K562 (cell line): Measurements from ENCODE around the gene NCKIPSD. TPM values are rescaled to one million over a fixed set of nuclear protein-coding genes. Genes with fewer than 3 reads are reported as not detected.
A peak's percentile ranks its signal among the peaks of the same experiment; 100 is the strongest.

Experiments used
- CBX1 ChIP-seq: sonication (generic); IDR thresholded peaks from 2 replicates; pipeline ENCODE4 v1.6.1; 2016; ENCODE audit warnings: antibody characterized with exemption, low read depth, mild to moderate bottlenecking
- COPS2 ChIP-seq: fragments of 450-650 bp; conservative IDR thresholded peaks from 2 replicates; pipeline ENCODE4 v1.6.1; 2016; ENCODE audit warnings: mild to moderate bottlenecking, moderate library complexity
- KDM1A ChIP-seq, 2 experiments: fragments of 450-650 bp; IDR thresholded peaks; 2 replicates each; pipeline ENCODE4 v1.6.1; 2016; ENCODE audit warnings: mild to moderate bottlenecking in 2 of 2
- NCOA6 ChIP-seq: fragments of 450-650 bp; IDR thresholded peaks from 2 replicates; pipeline ENCODE4 v1.6.1; 2017; ENCODE audit warnings: mild to moderate bottlenecking
- NFIC ChIP-seq: fragments of 450-650 bp; IDR thresholded peaks from 2 replicates; pipeline ENCODE4 v1.6.1; 2017; ENCODE audit warnings: mild to moderate bottlenecking, inconsistent platforms
- RBM25 ChIP-seq: fragments of 200-400 bp; formaldehyde crosslinking; IDR thresholded peaks from 2 replicates; pipeline ENCODE4 v1.6.1; 2018; ENCODE audit warnings: low read length, low read depth, moderate library complexity; ENCODE audit not compliant: severe bottlenecking
- RBM39 ChIP-seq: fragments of 200-400 bp; formaldehyde crosslinking; optimal IDR thresholded peaks from 2 replicates; pipeline ENCODE3; 2018; ENCODE audit warnings: low read depth, low read length
- UBTF ChIP-seq, 2 experiments: IDR thresholded peaks; 2 replicates each; pipeline ENCODE4 v1.6.1; 2012; ENCODE audit warnings: improper control_type of control experiment in 2 of 2, low read depth in 2 of 2, low read length in 2 of 2, borderline replicate concordance in 1 of 2
- ZBTB26 ChIP-seq: fragments of 450-650 bp; formaldehyde crosslinking; IDR thresholded peaks from 2 replicates; pipeline ENCODE4 v1.4.0; 2022; ENCODE audit warnings: missing genetic modification characterization
- ZBTB40 ChIP-seq, 2 experiments: fragments of 450-650 bp in 1 of 2; sonication (generic) in 1 of 2; formaldehyde crosslinking in 1 of 2; IDR thresholded peaks; 2 replicates each; pipeline versions ENCODE4 v1.7.1 to v1.9.0; 2016 to 2022; ENCODE audit warnings: inconsistent platforms in 1 of 2, mild to moderate bottlenecking in 1 of 2, missing genetic modification reagents in 1 of 2
- ZFX ChIP-seq: sonication (generic); formaldehyde crosslinking; IDR thresholded peaks from 2 replicates; pipeline ENCODE4 v1.8.0; 2022; ENCODE audit warnings: mild to moderate bottlenecking, missing genetic modification reagents, moderate library complexity
- ZNF212 ChIP-seq: fragments of 450-650 bp; formaldehyde crosslinking; IDR thresholded peaks from 2 replicates; pipeline ENCODE4 v1.4.0; 2020; ENCODE audit warnings: mild to moderate bottlenecking
- ZNF583 ChIP-seq: fragments of 250-450 bp; sonication (Bioruptor Pico); IDR thresholded peaks from 2 replicates; pipeline ENCODE4 v1.4.0; 2020
- ZNF644 ChIP-seq: fragments of 200-800 bp; sonication (Bioruptor generic); IDR thresholded peaks from 2 replicates; pipeline ENCODE4 v1.6.1; 2016; ENCODE audit warnings: low read depth, missing genetic modification characterization, missing compliant biosample characterization
- ZNF76 ChIP-seq: fragments of 250-450 bp; sonication (Bioruptor Pico); IDR thresholded peaks from 2 replicates; pipeline ENCODE4 v1.4.0; 2020; ENCODE audit warnings: mild to moderate bottlenecking, moderate library complexity, borderline replicate concordance
- polyA plus RNA-seq, 8 experiments: library from polyadenylated mRNA; depleted of rRNA in 4 of 8; stranded (reverse) in 5 of 8; unstranded in 3 of 8; fragments of >200 nt; fragmentation: Nextera tagmentation in 2 of 8; fragmentation: Illumina TruSeq in 1 of 8; extraction: Ambion mirVana in 2 of 8; extraction: Trizol in 1 of 8; gene quantifications; 2 replicates each; pipeline versions ENCODE4 v1.2.1 to v1.2.3, GENCODE V29; 2011 to 2014; ENCODE audit warnings: inconsistent platforms in 1 of 8, missing spikeins in 1 of 8
- total RNA-seq, 7 experiments: library from RNA; depleted of rRNA in 6 of 7; stranded (reverse); fragments of >200 nt in 6 of 7; fragmentation: Illumina TruSeq in 2 of 7; extraction: Trizol in 2 of 7; gene quantifications; 2 replicates each; pipeline versions ENCODE4 v1.2.1 to v1.2.3, GENCODE V29; 2011 to 2021; ENCODE audit warnings: low replicate concordance in 1 of 7

The NCKIPSD gene
- total and polyA plus RNA-seq, 9 of the 15 experiments (the other 6 are each of a cell fraction or from before 2014, with no cell fraction given) = 0.49 to 24.4 (median 12.3) TPM

GRCh38 chr3:48635222-48636021 lies 50.3 kb downstream of the NCKIPSD start, which contains the start of gene SLC26A6 (continued):
- TF ChIP-seq ZBTB26 (CRISPR knock-in tag) (no peak), CBX1 (no peak), RBM39 (no peak), NFIC (no peak), KDM1A (IDR thresholded peaks at IDR 0.05) (no peak), NCOA6 (no peak), COPS2 (no peak), ZNF212 (CRISPR knock-in tag) (no peak), UBTF (IDR thresholded peaks at IDR 0.05; ENCODE audit: borderline replicate concordance in 1 of 2, low read depth in 2 of 2, low read length in 2 of 2) (peak; percentile 12 to 95; a peak in 2 of 4 replicates), ZNF644 (tag) (no peak), ZNF76 (no peak), ZNF583 (CRISPR knock-in tag) (no peak), RBM25 (no peak), ZBTB40 (IDR thresholded peaks at IDR 0.05) (no peak), ZBTB40 (CRISPR knock-in tag; IDR thresholded peaks at IDR 0.05) (no peak), ZFX (CRISPR knock-in tag) (peak; percentile 84)
